GM19035 (cell line): ENCODE measurements around the gene OBSCN.

Experiments used
- ATAC-seq: cut with Tn5 transposase; IDR thresholded peaks from one replicate; pipeline ENCODE4 v1.9.1; 2021; ENCODE audit not compliant: unreplicated experiment

OBSCN gene

GRCh38 chr1:228350831-228351781 lies 143.3 kb downstream of the OBSCN start:
- no peak for ATAC-seq

DNA sequence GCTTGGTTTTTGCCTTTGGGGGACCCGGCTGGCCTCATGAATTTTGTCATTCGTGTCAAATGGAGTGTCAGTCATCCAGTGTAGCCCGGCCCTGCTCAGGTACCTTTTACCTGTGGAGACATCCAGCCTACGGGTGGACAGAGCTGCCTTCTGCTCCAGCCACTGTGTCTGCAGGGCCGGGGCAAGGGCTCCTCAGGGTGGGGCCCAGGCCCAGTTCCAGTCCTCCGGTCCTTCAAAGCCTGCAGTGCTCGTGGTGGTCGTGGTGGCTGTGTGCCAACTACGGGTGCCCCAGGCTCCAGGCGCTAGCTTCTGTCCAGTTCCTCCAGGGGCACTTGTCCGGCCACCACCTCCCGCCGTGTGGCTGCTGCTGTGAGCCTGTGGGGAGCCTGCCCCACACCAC lies 144.0 kb downstream of the OBSCN start:
- no peak for ATAC-seq

DNA sequence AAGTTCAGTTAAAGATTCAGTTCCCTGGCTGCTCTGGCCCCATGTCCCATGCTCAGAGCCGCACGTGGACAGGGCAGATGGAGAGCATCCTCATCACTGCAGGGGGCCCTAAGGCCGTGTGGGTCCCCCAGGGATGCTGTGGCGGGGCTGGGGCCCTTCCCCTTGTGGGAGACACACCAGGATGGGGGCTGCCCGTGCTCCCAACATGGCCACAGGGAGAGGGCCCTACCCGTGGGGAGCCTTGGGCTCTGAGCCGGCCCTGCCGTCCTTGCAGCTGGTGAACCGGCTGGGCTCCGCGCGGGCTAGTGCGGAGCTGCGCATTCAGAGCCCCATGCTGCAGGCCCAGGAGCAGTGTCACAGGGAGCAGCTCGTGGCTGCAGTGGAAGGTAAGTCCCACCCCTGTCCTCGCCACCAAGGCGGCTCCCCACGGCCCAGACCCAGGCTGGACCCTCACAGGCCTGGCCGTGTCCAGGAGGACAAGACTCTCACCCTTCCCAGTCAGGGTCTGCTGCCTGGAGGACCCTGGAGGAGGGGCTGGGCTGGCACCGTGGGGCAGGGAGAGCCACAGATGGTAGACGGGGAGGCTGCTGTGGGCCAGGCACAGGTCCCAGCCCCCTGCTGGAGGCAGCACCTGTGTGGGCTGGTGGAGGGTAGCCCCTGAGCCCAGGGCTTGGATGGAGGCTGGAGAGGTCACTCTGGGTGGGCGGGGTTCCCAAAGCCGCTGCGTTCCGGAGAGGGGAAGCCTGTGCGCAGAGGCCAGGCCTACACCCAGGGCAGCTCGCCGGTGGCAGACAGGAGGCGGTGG lies 145.0 kb downstream of the OBSCN start:
- no peak for ATAC-seq

GRCh38 chr1:228353601-228354371 lies 145.9 kb downstream of the OBSCN start:
- no peak for ATAC-seq

GRCh38 chr1:228354390-228355320 lies 146.8 kb downstream of the OBSCN start:
- no peak for ATAC-seq

GRCh38 chr1:228356897-228357680 lies 149.2 kb downstream of the OBSCN start:
- ATAC-seq = no peak

DNA sequence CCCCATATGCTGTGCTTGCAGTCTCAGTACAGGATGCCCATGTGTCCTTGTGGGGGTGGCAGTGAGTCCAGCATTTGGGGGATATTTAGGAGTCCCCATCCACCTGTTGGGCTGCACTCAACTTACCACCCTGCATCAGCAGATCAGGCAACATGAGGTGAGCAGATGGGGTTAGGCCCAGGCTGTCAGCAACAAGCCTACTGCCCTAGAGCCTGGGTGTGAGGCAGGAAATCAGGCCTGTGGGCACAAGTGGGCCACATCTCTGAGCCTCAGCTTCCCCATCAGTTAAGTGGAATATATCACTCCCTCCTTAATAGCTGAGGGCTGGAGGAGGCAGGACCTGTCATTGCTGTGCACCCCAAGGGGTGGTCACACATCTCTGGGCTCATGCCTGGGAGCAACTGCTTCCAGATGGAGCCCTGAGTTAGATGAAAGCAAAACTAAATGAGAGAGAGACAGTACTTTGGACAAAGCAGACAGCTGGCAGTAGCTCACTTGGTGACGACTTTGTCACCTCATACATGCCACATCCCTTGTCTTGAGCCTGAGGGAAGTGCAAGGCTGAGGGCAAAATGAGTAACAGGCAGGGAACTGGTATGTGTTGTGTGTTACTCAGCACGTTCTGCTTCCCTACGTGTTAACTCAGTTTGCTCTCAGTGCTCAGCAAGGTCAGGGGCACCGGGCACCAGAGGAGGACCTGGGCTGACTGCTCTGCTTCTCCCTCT lies 150.4 kb downstream of the OBSCN start:
- ATAC-seq = no peak

DNA sequence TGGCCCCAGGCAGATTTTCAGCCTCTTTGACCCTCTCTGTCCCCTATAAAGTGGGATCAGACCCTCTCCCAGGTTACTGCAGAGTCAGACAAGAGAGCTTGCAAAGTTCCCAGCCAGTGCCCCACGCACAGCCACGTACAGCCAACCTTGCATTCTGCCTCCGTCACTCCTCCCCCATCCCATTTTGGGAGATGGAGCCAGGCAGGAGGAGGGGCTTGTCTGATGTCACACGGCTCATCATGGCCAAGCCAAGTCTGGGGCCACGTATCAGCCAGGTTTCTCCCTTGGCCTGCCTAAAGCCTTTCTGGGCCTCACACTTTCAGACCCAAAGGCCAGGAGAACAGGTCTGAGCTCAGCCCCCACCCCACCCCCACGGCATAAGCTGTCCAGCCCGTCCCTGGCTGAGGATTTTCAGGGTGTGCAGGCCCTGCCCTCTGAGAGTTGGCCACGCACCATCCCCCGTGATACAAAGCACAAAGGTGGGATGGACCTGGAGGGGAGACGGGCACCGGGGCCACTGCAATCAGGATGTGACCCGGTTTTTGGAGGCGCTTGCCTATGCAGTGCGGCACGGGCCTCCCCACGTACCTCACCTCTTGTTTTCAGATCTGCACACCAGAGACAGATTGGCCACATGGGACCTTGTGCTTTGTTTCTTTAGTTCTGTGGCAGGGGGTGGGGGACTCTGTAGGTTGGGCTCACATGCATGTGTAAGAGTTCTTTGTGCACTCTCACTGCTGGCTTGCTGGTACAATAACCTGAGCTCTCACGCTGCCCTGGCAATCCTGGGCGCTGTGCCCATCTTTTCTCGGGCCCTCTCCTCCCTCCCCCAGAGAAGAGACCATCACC lies 151.1 kb downstream of the OBSCN start:
- ATAC-seq = no peak

- no peak for ATAC-seq
Observed at GRCh38 chr1:228359613-228360532, 152.0 kb downstream of the OBSCN start.

GRCh38 chr1:228360533-228361313 lies 152.9 kb downstream of the OBSCN start:
- ATAC-seq = no peak

DNA sequence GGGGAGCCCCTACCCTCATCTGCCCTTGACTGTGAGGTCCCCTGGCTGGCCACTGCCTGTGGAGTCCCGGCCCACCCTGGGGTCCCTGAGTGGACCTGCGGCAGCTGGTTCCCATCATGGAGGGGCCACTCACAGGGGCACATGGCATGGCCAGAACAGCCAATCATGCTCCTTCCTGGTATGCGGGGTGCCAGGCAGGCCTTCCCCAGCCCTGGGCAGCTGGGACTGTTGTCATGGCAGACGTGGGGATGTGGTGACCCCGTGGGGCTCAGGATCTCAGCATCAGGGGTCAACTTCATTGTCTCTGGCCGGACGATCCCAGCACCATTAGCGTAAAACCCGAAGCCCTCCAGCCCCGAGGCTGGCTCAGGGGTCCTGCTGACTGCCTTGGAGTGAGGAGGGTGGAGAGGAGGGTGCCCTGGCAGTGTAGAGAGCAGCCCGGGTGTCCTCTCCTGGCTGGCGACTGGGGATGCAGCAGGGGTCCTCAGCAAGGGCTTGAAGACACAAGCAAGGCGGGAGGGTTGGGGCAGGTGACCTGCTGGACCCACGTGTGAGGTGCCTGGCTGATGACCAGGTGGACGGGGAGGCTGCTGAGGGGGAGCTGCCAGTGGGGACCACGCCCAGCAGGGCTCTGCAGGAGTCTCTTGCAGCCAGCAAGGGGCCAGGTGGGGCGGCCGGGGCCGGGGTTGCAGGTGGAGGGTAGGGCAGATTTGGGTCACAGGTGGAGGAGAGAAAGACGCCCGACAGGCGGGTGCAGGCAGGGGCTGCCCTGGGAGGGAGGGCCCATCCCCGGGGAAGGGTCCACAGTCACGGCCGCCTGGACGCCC lies 153.7 kb downstream of the OBSCN start:
- ATAC-seq = no peak

- ATAC-seq = no peak
Observed at GRCh38 chr1:228362141-228362883, 154.5 kb downstream of the OBSCN start.

GRCh38 chr1:228362884-228363450 lies 155.1 kb downstream of the OBSCN start:
- ATAC-seq = no peak

DNA sequence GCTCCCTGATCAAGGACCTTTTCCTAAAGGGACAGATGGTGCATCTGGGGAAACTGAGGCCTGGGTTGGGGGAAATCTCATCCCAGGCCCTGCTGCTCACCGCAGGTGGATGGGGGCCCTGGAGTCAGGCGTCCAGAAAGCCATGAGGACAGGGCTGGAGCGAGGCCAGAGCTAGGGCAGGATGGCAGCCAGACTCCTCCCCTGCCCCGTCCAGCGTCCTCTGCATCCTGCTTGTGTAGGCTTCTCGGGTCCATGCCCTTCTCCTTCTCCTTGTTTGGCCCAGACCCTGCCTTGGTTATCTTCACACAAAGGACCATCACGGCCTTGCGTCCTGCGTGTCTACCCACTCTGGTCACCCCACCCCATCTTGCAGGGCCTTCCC lies 155.8 kb downstream of the OBSCN start:
- ATAC-seq = no peak
